IMR-90 (cell line): ENCODE data around the gene TRAIP. TPM values are rescaled to one million over a fixed set of nuclear protein-coding genes. Genes with fewer than 3 reads are reported as not detected.
A peak's percentile ranks its signal among the peaks of the same experiment; 100 is the strongest.

ENCODE experiments used
- ATAC-seq: fragments of 200-7000 bp; cut with Tn5 transposase; 2 replicates; pipeline ENCODE4 v1.9.1; 2020; ENCODE audit warnings: low read depth, mild to moderate bottlenecking, moderate library complexity
- BruUV-seq: library from RNA; stranded (reverse); fragments of 400-500 nt; replicated peaks from 2 replicates; lab custom pipeline; 2021; lab: Mats Ljungman, UMichigan
- CTCF ChIA-PET: fragments of 300-600 bp; formaldehyde crosslinking; extraction: SDS; loops from one replicate; lab custom pipeline; 2021; ENCODE audit warnings: antibody characterized with exemption; lab: Yijun Ruan, JAX
- POLR2A ChIA-PET: fragments of 300-600 bp; sonication (Branson Sonifier 250); formaldehyde crosslinking; loops from one replicate; lab custom pipeline; 2022; ENCODE audit warnings: antibody characterized with exemption; ENCODE audit not compliant: unreplicated experiment; lab: Charles Lee
- DNase-seq: peaks from one replicate; pipeline ENCODE4 v3.0.0; 2013
- H2AFZ ChIP-seq: replicated peaks from 2 replicates; pipeline ENCODE3; 2013; ENCODE audit warnings: low read length, mild to moderate bottlenecking; ENCODE audit not compliant: poor library complexity
- H2AK5ac ChIP-seq: 2 replicates; pipeline ENCODE4 v1.6.1; 2013; ENCODE audit warnings: low read depth, low read length, inconsistent platforms
- H2AK9ac ChIP-seq: replicated peaks from 2 replicates; pipeline ENCODE3; 2013; ENCODE audit warnings: mild to moderate bottlenecking, low read depth, low read length, moderate library complexity; ENCODE audit not compliant: poor library complexity
- H2BK120ac ChIP-seq: 2 replicates; pipeline ENCODE4 v1.6.1; 2013; ENCODE audit warnings: low read depth, low read length, inconsistent platforms
- H2BK15ac ChIP-seq: 3 replicates; pipeline ENCODE4 v1.6.1; 2013; ENCODE audit warnings: low read depth, low read length, inconsistent platforms
- H2BK20ac ChIP-seq: 2 replicates; pipeline ENCODE4 v1.6.1; 2013; ENCODE audit warnings: low read depth, mild to moderate bottlenecking, inconsistent platforms, low read length, moderate library complexity
- H2BK5ac ChIP-seq: 2 replicates; pipeline ENCODE4 v1.6.1; 2013; ENCODE audit warnings: mild to moderate bottlenecking, low read depth, low read length, inconsistent platforms; ENCODE audit not compliant: poor library complexity, severe bottlenecking
- H3K14ac ChIP-seq: replicated peaks from 2 replicates; pipeline ENCODE4 v1.6.1; 2013; ENCODE audit warnings: low read depth, low read length, inconsistent platforms
- H3K18ac ChIP-seq: 2 replicates; pipeline ENCODE4 v1.6.1; 2013; ENCODE audit warnings: low read depth, low read length, control low read depth
- H3K23ac ChIP-seq: 2 replicates; pipeline ENCODE4 v1.6.1; 2013; ENCODE audit warnings: low read depth, low read length, inconsistent platforms
- H3K27ac ChIP-seq: 2 replicates; pipeline ENCODE4 v1.5.1; 2013; ENCODE audit warnings: mild to moderate bottlenecking, control low read depth, low read length; ENCODE audit not compliant: insufficient read depth
- H3K27me3 ChIP-seq: 2 replicates; pipeline ENCODE4 v1.6.1; 2013; ENCODE audit warnings: low read length; ENCODE audit not compliant: control insufficient read depth, insufficient read depth
- H3K36me3 ChIP-seq: 2 replicates; pipeline ENCODE4 v1.6.1; 2013; ENCODE audit warnings: low read length, mixed read lengths; ENCODE audit not compliant: control insufficient read depth, insufficient read depth
- H3K4ac ChIP-seq: 2 replicates; pipeline ENCODE4 v1.6.1; 2013; ENCODE audit warnings: low read depth, low read length, inconsistent platforms
- H3K4me1 ChIP-seq: 2 replicates; pipeline ENCODE4 v1.6.1; 2013; ENCODE audit warnings: low read length, mixed read lengths; ENCODE audit not compliant: control insufficient read depth, insufficient read depth
- H3K4me2 ChIP-seq: 2 replicates; pipeline ENCODE4 v1.6.1; 2013; ENCODE audit warnings: low read depth, mild to moderate bottlenecking, control low read depth, low read length, moderate library complexity
- H3K4me3 ChIP-seq: 2 replicates; pipeline ENCODE4 v1.5.1; 2013; ENCODE audit warnings: low read depth, mild to moderate bottlenecking, control low read depth, low read length, moderate library complexity; ENCODE audit not compliant: insufficient read depth
- H3K56ac ChIP-seq: 2 replicates; pipeline ENCODE4 v1.6.1; 2013; ENCODE audit warnings: low read length, inconsistent platforms; ENCODE audit not compliant: insufficient read depth; ENCODE audit errors: extremely low read depth
- H3K79me1 ChIP-seq, 2 experiments: 2 replicates each; pipeline ENCODE4 v1.6.1; 2013; ENCODE audit warnings: low read length in 2 of 2, inconsistent platforms in 1 of 2, low read depth in 1 of 2
- H3K9ac ChIP-seq: 2 replicates; pipeline ENCODE4 v1.6.1; 2013; ENCODE audit warnings: low read depth, low read length, control low read depth
- H3K9me1 ChIP-seq: 2 replicates; pipeline ENCODE4 v1.6.1; 2013; ENCODE audit warnings: low read length, inconsistent platforms; ENCODE audit not compliant: insufficient read depth
- H3K9me3 ChIP-seq: 2 replicates; pipeline ENCODE4 v1.6.1; 2013; ENCODE audit warnings: low read length; ENCODE audit not compliant: control insufficient read depth, insufficient read depth
- H4K20me1 ChIP-seq: 2 replicates; pipeline ENCODE4 v1.6.1; 2013; ENCODE audit warnings: low read length, inconsistent platforms; ENCODE audit not compliant: insufficient read depth
- H4K5ac ChIP-seq: 2 replicates; pipeline ENCODE4 v1.6.1; 2013; ENCODE audit warnings: mild to moderate bottlenecking, low read depth, low read length, control low read depth
- H4K8ac ChIP-seq, 2 experiments: 2 replicates each; pipeline ENCODE4 v1.6.1; 2013; ENCODE audit warnings: low read depth in 2 of 2, low read length in 2 of 2, control low read depth in 1 of 2, inconsistent platforms in 1 of 2
- H4K91ac ChIP-seq: 2 replicates; pipeline ENCODE4 v1.6.1; 2013; ENCODE audit warnings: low read depth, low read length, inconsistent platforms; ENCODE audit not compliant: insufficient read depth
- BHLHE40 ChIP-seq: fragments of 150-350 bp; IDR thresholded peaks from 2 replicates; pipeline ENCODE4 v1.6.1; 2016; ENCODE audit warnings: mild to moderate bottlenecking, low read depth, low read length
- CEBPB ChIP-seq: IDR thresholded peaks from 2 replicates; pipeline ENCODE4 v1.6.1; 2012; ENCODE audit warnings: low read depth, low read length, improper control_type of control experiment
- CHD1 ChIP-seq: IDR thresholded peaks from 2 replicates; pipeline ENCODE4 v1.6.1; 2012; ENCODE audit warnings: low read depth, low read length, improper control_type of control experiment
- CTCF ChIP-seq: conservative IDR thresholded peaks from 2 replicates; pipeline ENCODE4 v1.5.1; 2012; ENCODE audit warnings: mild to moderate bottlenecking, low read depth, low read length, improper control_type of control experiment
- FOS ChIP-seq: fragments of 150-350 bp; IDR thresholded peaks from 2 replicates; pipeline ENCODE4 v1.6.1; 2016; ENCODE audit warnings: low read depth, low read length
- MAFK ChIP-seq: IDR thresholded peaks from 2 replicates; pipeline ENCODE4 v1.6.1; 2012; ENCODE audit warnings: low read depth, low read length, improper control_type of control experiment
- MAZ ChIP-seq: IDR thresholded peaks from 2 replicates; pipeline ENCODE4 v1.6.1; 2012; ENCODE audit warnings: low read depth, mild to moderate bottlenecking, low read length, improper control_type of control experiment, moderate library complexity, borderline replicate concordance
- MXI1 ChIP-seq: IDR thresholded peaks from 2 replicates; pipeline ENCODE4 v1.6.1; 2012; ENCODE audit warnings: low read depth, mild to moderate bottlenecking, low read length, moderate library complexity, borderline replicate concordance
- NFE2L2 ChIP-seq: fragments of 150-350 bp; IDR thresholded peaks from 2 replicates; pipeline ENCODE4 v1.6.1; 2016; ENCODE audit warnings: low read depth, mild to moderate bottlenecking, low read length
- POLR2A ChIP-seq: IDR thresholded peaks from 2 replicates; pipeline ENCODE4 v1.6.1; 2012; ENCODE audit warnings: mild to moderate bottlenecking, low read depth, low read length
- RAD21 ChIP-seq: IDR thresholded peaks from 2 replicates; pipeline ENCODE4 v1.6.1; 2012; ENCODE audit warnings: low read length, improper control_type of control experiment
- RCOR1 ChIP-seq: IDR thresholded peaks from 2 replicates; pipeline ENCODE4 v1.6.1; 2012; ENCODE audit warnings: mild to moderate bottlenecking, low read length, improper control_type of control experiment; ENCODE audit not compliant: insufficient replicate concordance
- RFX5 ChIP-seq: IDR thresholded peaks from 2 replicates; pipeline ENCODE4 v1.8.0; 2012; ENCODE audit warnings: low read depth, mild to moderate bottlenecking, low read length, moderate library complexity
- SMC3 ChIP-seq: fragments of 150-350 bp; IDR thresholded peaks from 2 replicates; pipeline ENCODE4 v1.6.1; 2016; ENCODE audit warnings: low read depth, mild to moderate bottlenecking, antibody characterized with exemption, low read length, moderate library complexity
- USF2 ChIP-seq: fragments of 150-350 bp; IDR thresholded peaks from 2 replicates; pipeline ENCODE4 v1.6.1; 2017; ENCODE audit warnings: mild to moderate bottlenecking, antibody characterized with exemption, low read length, low read depth
- WGBS, 2 experiments: methylation state at CpG; one replicate each; pipeline versions ENCODE4 v1.1.5 to v1.1.7; 2013; ENCODE audit warnings: missing lambda C conversion rate in 2 of 2; ENCODE audit not compliant: insufficient read length in 1 of 2; ENCODE audit errors: extremely low coverage in 2 of 2; 5-methylcytosine and 5-hydroxymethylcytosine counted together
- dilution Hi-C: fragments of 300-500 bp; cut with HindIII; formaldehyde crosslinking; loops from one replicate; pipeline ENCODE4 v1.14.3; 2018; ENCODE audit warnings: low sequenced_read_pairs; ENCODE audit not compliant: unreplicated experiment
- in situ Hi-C: fragments of 300-500 bp; cut with MboI; formaldehyde crosslinking; loops from 3 replicates; pipeline ENCODE4 v1.14.3; 2019; ENCODE audit warnings: low sequenced_read_pairs, inconsistent platforms, mixed read lengths
- intact Hi-C: fragments of 100-400 bp; cut with micrococcal nuclease; formaldehyde crosslinking; loops from 2 replicates; pipeline ENCODE4 v1.10.0; 2022
- polyA plus RNA-seq, 3 experiments: library from polyadenylated mRNA; depleted of rRNA; stranded (reverse); fragments of >200 nt; gene quantifications; 2 replicates each; pipeline ENCODE4 v1.2.3, GENCODE V29; 2012; ENCODE audit warnings: low replicate concordance in 1 of 3
- total RNA-seq: library from RNA; depleted of rRNA; stranded (reverse); fragments of >200 nt; gene quantifications from 2 replicates; pipeline ENCODE4 v1.2.3, GENCODE V29; 2012

The TRAIP gene
- total and polyA plus RNA-seq, 2 of the 4 experiments (the other 2 are of a cell fraction) = 6.3 to 9.2 TPM

GRCh38 chr3:49802719-49803464 lies 53.5 kb downstream of the TRAIP start, which contains the start of gene INKA1:
Gene INKA1, plus strand, starts transcription at chr3:49803261. Its CDS starts 132 bp downstream, at chr3:49803393.
- H4K20me1 ChIP-seq = no peaks in the 10 kb centered on the region
- H3K56ac ChIP-seq = 0 out of 2 replicates have a peak within 1 kb of the TSS, but pooled peaks have one; percentile 14
- H2BK120ac ChIP-seq = peak within 1 kb of the TSS; percentile 51
- 0% methylated on average over 30 of the region's 71 CpGs; no CpG with 5 or more reads in 1 of the 2 experiments for WGBS, 2 experiments
- peak within 1 kb of the TSS; percentile 86 for H3K4ac ChIP-seq
- peak within 1 kb of the TSS; percentile 65 to 89; a peak in 3 of 4 replicates for H4K8ac ChIP-seq
- DNase-seq (peak; percentile 72), ATAC-seq (peak; percentile 85)
- peak within 1 kb of the TSS; percentile 10 for H2AK5ac ChIP-seq
- intact Hi-C loops (loop anchor here (1.0 to 5.0 kb wide), 3 partner anchors 36 to 289 kb away; no protein-coding TSS in a partner anchor), in situ Hi-C loops (no loop called here), dilution Hi-C loops (no loop called here)
- peaks cover 11% of the 10 kb centered on the region; the same call in 1 of the 2 replicates for H3K9me1 ChIP-seq
- no peaks in the 10 kb centered on the region; the same call in 1 of the 2 replicates for H3K36me3 ChIP-seq
- H3K9me3 ChIP-seq = no peaks in the 10 kb centered on the region
- peak within 1 kb of the TSS; percentile 84 for H3K14ac ChIP-seq
- peaks cover 35% of the 10 kb centered on the region for H3K4me1 ChIP-seq
- H2AFZ ChIP-seq = peak within 1 kb of the TSS; percentile 99
- no peak within 1 kb of the TSS for H2BK20ac ChIP-seq
- peaks cover 0 to 9% of the 10 kb centered on the region in 2 experiments; a peak in 1 of 4 replicates for H3K79me1 ChIP-seq
- H3K4me3 ChIP-seq = peak within 1 kb of the TSS; percentile 79
- CTCF ChIA-PET = interaction anchor here (0.6 to 4.6 kb wide), 9 partner anchors 12 to 102 kb away, joined by 3 to 33 read pairs (median 5); partner anchors contain the start of gene UBA7
- peak within 1 kb of the TSS; percentile 69; the same call in 1 of the 2 replicates for H3K18ac ChIP-seq
- no peak within 1 kb of the TSS for H2BK15ac ChIP-seq
- peak within 1 kb of the TSS; percentile 98 for H3K4me2 ChIP-seq
- peak within 1 kb of the TSS; percentile 97 for H3K23ac ChIP-seq
- H3K27me3 ChIP-seq = no peaks in the 10 kb centered on the region
- POLR2A ChIA-PET = interaction anchor here (0.6 to 0.7 kb wide), 4 partner anchors 17 to 768 kb away, joined by 4 to 9 read pairs (median 8); partner anchors contain the start of gene IP6K1
- 0 out of 2 replicates have a peak within 1 kb of the TSS, but pooled peaks have one; percentile 21 for H4K5ac ChIP-seq
- H3K27ac ChIP-seq = peak within 1 kb of the TSS; percentile 81
- peak within 1 kb of the TSS; percentile 73 for H2BK5ac ChIP-seq
- peak within 1 kb of the TSS; percentile 62; the same call in 1 of the 2 replicates for H4K91ac ChIP-seq
- H3K9ac ChIP-seq = peak within 1 kb of the TSS; percentile 74
- peak within 1 kb of the TSS; percentile 93 for H2AK9ac ChIP-seq
- no TSS peak for BruUV-seq
- peak; percentile 90 for TF ChIP-seq CTCF
- TF ChIP-seq BHLHE40 = 0 out of 2 replicates have a peak, but pooled peaks have one; percentile 28
- TF ChIP-seq RFX5 = no peak
- TF ChIP-seq FOS = no peak
- no peak for TF ChIP-seq NFE2L2
- no peak for TF ChIP-seq CEBPB
- TF ChIP-seq MXI1 = peak; percentile 85
- TF ChIP-seq SMC3 = peak; percentile 69
- TF ChIP-seq RAD21 = peak; percentile 93
- no peak for TF ChIP-seq MAFK
- TF ChIP-seq MAZ = peak; percentile 61; the same call in 1 of the 2 replicates
- TF ChIP-seq USF2 = no peak
- TF ChIP-seq POLR2A = no peak
- peak; percentile 52 for TF ChIP-seq RCOR1
- TF ChIP-seq CHD1 = no peak
